Measurements from ENCODE around the gene TECPR1. TPM values are rescaled to one million over a fixed set of nuclear protein-coding genes. Genes with fewer than 3 reads are reported as not detected.

Gene TECPR1
- total RNA-seq, 4 donors from 2014 or later, result 8.1 to 18.4 (median 14.2) TPM

DNA sequence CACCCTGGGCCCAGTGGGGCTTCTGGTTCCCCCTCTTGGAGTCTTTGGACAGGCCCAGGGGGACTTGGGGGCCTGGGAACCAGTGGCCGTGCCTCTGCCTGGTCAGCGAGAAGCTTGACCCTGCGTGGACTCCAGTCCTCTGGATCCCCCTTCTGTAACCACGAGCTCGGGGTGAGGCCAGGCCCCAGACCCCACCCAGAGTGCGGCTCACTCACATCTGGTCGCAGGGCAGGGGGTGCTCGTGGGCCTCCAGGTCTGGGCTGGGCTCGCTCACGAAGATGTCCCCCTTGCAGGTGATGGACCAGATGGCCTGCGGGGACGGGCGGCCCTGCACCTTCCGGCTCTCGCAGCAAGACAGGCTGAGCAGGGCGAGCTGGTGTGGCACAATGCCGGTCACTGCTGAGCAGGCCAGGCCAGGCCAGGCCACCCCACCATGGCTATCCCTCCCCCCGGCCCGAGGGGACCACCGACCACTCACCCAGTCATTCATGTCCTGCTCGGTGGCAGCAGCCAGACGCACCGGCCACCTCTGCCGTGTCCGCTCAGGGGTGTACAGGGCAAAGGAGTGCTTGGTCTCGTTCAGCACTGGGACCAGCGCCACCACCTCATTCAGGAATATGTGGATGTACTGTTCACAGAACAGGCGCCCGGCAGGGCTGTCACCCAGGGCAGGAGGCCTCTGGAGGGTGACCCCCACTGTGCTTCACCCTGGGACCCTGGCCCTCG is 21.1 kb downstream of the TECPR1 start:
- H3K4me3 ChIP-seq (ENCODE audit: low read depth, poor library complexity, severe bottlenecking), result no peak overlapping the region
- TF ChIP-seq POLR2A (IDR thresholded peaks at IDR 0.05), result no peak
- TF ChIP-seq, protein P1, sequence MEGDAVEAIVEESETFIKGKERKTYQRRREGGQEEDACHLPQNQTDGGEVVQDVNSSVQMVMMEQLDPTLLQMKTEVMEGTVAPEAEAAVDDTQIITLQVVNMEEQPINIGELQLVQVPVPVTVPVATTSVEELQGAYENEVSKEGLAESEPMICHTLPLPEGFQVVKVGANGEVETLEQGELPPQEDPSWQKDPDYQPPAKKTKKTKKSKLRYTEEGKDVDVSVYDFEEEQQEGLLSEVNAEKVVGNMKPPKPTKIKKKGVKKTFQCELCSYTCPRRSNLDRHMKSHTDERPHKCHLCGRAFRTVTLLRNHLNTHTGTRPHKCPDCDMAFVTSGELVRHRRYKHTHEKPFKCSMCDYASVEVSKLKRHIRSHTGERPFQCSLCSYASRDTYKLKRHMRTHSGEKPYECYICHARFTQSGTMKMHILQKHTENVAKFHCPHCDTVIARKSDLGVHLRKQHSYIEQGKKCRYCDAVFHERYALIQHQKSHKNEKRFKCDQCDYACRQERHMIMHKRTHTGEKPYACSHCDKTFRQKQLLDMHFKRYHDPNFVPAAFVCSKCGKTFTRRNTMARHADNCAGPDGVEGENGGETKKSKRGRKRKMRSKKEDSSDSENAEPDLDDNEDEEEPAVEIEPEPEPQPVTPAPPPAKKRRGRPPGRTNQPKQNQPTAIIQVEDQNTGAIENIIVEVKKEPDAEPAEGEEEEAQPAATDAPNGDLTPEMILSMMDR (IDR thresholded peaks at IDR 0.05), result no peak
- WGBS, 2 donors, result 92 to 93% methylated on average over 25 to 29 of the region's 30 CpGs
- intact Hi-C loops (cut with DNase I; ENCODE audit: low total_unique reads), result no loop called here
- DNase-seq (ENCODE audit: low spot score in 2 of 2), result no peak

DNA sequence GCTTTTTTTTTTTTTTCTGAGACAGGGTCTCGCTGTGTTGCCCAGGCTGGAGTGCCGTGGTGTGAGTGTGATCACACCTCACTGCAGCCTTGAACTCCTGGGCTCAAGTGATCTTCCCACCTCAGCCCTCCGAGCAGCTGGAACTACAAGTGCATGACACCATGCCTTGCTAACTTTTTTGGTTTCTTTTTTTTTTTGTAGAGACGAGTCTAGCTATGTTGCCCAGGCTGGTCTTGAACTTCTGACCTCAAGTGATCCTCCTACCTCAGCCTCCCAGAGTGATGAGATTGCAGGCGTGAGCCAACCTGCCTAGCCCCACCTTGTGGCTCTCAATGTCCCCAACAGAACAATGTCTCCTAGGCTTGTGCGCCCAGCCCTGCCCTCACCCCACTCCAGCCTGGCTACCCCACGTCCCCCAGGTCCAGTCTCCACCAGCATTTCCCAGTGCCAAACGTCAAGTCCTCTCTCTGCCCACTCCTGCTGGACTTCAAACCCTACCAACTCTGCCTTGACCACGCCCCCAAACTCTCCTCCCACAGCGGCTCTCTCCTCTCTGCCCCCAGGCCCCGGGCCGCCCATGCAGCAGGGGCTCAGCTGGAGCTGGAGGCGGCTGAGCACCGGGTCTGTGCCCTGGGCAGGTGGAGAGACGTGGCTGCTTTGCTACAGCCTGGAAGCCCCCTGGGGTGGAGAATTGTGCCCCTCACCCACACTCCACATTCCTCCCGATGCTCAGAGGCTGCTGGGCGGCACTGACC is 21.9 kb downstream of the TECPR1 start:
- no peak overlapping the region for H3K4me3 ChIP-seq (ENCODE audit: low read depth, poor library complexity, severe bottlenecking)
- intact Hi-C loops (cut with DNase I; ENCODE audit: low total_unique reads), result no loop called here
- 88% methylated on average over 15 to 17 of the region's 17 CpGs for WGBS, 2 donors
- TF ChIP-seq POLR2A (IDR thresholded peaks at IDR 0.05), result no peak
- TF ChIP-seq, protein P1 (IDR thresholded peaks at IDR 0.05), result no peak
- no peak for DNase-seq (ENCODE audit: low spot score in 2 of 2)

DNA sequence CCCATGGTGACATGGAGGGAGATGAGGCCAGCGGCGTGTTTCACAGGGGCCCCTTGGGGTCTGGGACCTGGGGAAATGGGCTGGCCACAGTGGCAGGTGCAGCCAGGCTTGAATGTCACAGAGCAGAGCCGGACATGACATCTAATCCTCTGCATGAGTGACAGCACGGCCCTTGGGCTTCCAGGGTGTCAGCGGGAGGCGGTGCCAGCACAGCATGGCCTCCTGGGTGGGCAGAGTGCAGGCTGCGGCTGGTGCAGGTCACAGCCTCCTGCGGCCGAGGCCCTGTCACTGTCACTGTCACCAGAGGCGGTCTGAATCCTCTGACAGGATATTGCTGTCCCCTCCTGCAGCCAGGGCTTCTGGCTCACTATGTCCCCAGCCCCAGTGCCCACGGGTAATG is 22.6 kb downstream of the TECPR1 start:
- DNase-seq (ENCODE audit: low spot score in 2 of 2), result no peak
- intact Hi-C loops (cut with DNase I; ENCODE audit: low total_unique reads), result no loop called here
- H3K4me3 ChIP-seq (ENCODE audit: low read depth, poor library complexity, severe bottlenecking), result no peak overlapping the region
- TF ChIP-seq, protein P1 (IDR thresholded peaks at IDR 0.05), result no peak
- TF ChIP-seq POLR2A (IDR thresholded peaks at IDR 0.05), result no peak
- 93 to 100% methylated on average over 3 to 7 of the region's 11 CpGs for WGBS, 2 donors

DNA sequence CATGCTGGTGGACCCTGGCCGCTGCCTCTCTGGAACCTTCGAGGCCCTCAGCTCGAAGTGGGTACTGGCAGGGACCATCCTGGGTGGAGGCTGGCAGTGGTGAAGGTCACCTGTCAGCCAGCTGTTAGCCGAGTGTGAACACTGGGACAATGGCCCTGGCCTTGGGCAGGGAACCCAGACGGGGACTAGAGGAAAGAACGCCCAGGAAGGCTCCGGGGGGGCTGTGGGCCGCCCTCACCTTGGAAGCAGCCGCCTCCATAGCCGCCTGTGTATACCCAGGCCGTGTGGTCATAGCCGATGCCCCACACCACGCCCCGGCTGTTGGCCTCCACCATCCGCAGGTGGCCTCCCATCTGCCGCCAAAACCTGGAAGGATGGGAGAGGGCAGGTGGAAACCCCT is 23.2 kb downstream of the TECPR1 start:
- no peak overlapping the region for H3K4me3 ChIP-seq (ENCODE audit: low read depth, poor library complexity, severe bottlenecking)
- 93 to 96% methylated on average over 13 to 16 of the region's 16 CpGs for WGBS, 2 donors
- TF ChIP-seq POLR2A (IDR thresholded peaks at IDR 0.05), result no peak
- TF ChIP-seq, protein P1 (IDR thresholded peaks at IDR 0.05), result no peak
- intact Hi-C loops (cut with DNase I; ENCODE audit: low total_unique reads), result no loop called here
- no peak for DNase-seq (ENCODE audit: low spot score in 2 of 2)

DNA sequence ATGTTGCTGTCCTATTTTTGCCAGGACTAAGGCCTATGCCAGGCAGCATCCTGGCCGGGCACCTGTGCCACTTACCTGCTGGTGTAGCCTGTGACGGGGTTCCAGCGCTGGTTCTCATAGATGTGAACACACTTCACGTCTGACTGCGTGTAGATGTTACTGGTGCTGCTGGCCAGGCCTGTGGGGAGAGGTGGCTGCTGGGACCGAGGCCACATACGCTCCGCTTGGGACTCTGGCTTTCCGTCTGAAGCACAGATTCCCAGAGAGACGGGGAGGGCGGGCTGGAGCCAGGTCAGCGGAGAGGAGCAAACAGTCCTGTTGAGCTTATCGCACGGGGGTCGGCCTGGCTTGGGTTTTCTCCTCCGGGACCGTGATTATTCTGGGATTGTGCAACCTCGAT is 24.1 kb downstream of the TECPR1 start:
- no peak overlapping the region for H3K4me3 ChIP-seq (ENCODE audit: low read depth, poor library complexity, severe bottlenecking)
- no peak for DNase-seq (ENCODE audit: low spot score in 2 of 2)
- no peak for TF ChIP-seq POLR2A (IDR thresholded peaks at IDR 0.05)
- intact Hi-C loops (cut with DNase I; ENCODE audit: low total_unique reads), result no loop called here
- WGBS, 2 donors, result 93 to 95% methylated on average over 17 to 18 of the region's 18 CpGs

DNA sequence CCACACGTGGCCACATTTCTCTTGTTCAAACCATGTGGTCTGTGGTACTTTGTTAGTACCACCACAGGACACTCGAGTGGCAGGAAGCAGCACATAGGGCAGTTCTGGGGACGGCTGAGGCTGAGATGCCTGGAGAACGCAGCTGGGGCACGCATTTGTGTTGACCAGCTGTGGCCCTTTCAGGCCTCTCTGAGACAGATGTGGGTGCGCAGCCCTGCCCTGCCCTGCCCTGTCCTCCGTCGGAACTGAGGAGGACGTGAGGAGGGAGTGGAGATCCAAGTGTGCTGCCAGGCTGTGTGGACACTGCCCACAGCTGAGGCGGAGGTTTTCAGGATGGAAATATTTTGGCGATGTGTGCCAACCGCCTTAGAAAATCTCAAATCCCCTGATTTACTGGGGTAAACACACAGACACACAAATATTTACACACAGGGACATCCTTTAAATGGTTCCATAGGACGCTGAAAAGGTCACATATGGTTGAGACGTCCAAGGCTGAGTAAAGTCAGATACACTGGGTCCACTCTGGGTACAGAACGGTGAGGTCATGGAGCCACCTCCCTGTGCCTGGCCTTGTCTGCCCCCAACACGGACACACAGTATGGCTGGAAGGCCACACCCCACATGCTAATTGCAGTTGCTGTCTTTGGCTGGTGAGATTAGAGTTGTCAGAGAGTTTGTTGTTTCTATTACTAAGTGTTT is 26.0 kb downstream of the TECPR1 start:
- no peak overlapping the region for H3K4me3 ChIP-seq (ENCODE audit: low read depth, poor library complexity, severe bottlenecking)
- intact Hi-C loops (cut with DNase I; ENCODE audit: low total_unique reads), result no loop called here
- no peak for DNase-seq (ENCODE audit: low spot score in 2 of 2)
- 88 to 90% methylated on average over 15 to 16 of the region's 16 CpGs for WGBS, 2 donors
- no peak for TF ChIP-seq POLR2A (IDR thresholded peaks at IDR 0.05)

Measured in lower leg skin (tissue), 4 donors.